Central memory CD8-positive, alpha-beta T cell (primary cell): ENCODE results near the gene PARP8.

Source experiments
- ATAC-seq: fragments of 150-1000 bp; cut with Tn5 transposase; replicated peaks from 2 replicates; pipeline ENCODE4 v1.10.0; 2022; ENCODE audit warnings: mild to moderate bottlenecking, moderate FRiP score, moderate number of reproducible peaks; ENCODE audit not compliant: poor library complexity, severe bottlenecking; ENCODE audit errors: extremely low read depth
- DNase-seq, 2 donors: peaks; one replicate each; pipeline ENCODE4 v3.0.0; 2021; ENCODE audit warnings: low spot score in 2 of 2
- H3K27ac Mint-ChIP-seq: one replicate; pipeline ENCODE4 v1.8.0; 2022; ENCODE audit warnings: low read depth, mild to moderate bottlenecking, moderate library complexity, mixed read lengths
- H3K27me3 Mint-ChIP-seq: one replicate; pipeline ENCODE4 v1.8.0; 2022; ENCODE audit warnings: mixed read lengths
- H3K36me3 Mint-ChIP-seq: one replicate; pipeline ENCODE4 v1.8.0; 2022; ENCODE audit warnings: mild to moderate bottlenecking, moderate library complexity, mixed read lengths; ENCODE audit not compliant: insufficient read depth
- H3K4me1 Mint-ChIP-seq: one replicate; pipeline ENCODE4 v1.8.0; 2022; ENCODE audit warnings: mixed read lengths
- H3K4me3 Mint-ChIP-seq: one replicate; pipeline ENCODE4 v1.8.0; 2022; ENCODE audit warnings: mild to moderate bottlenecking, moderate library complexity, mixed read lengths
- H3K9me3 Mint-ChIP-seq: one replicate; pipeline ENCODE4 v1.8.0; 2022; ENCODE audit warnings: mixed read lengths

The PARP8 gene

DNA sequence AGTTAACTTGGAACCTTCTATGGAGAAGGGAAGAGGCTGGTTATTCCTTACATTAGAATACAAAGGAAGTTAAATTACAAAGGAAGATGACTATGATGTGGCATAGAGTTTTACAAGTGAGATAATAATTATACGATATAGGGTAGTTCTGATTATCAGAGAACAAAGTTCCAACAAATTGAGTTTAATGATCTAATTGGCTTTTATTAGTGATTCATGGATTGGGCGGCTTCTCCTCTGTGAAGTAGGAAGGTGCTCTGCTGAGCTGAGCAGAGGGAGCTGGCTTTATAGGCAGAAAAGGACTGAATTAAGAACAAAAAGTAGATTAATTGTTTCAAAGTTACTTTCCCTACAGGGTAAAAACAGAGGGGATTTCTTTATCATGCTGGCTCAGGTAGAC is 49.7 kb downstream of the PARP8 start:
- H3K4me1 Mint-ChIP-seq: peaks cover 82% of the 10 kb centered on the region
- H3K27ac Mint-ChIP-seq: peak overlapping the region; percentile 14
- DNase-seq (no peak), ATAC-seq (no peak)
- H3K9me3 Mint-ChIP-seq: no peaks in the 10 kb centered on the region
- H3K36me3 Mint-ChIP-seq: peaks cover 14% of the 10 kb centered on the region
- H3K4me3 Mint-ChIP-seq: peak overlapping the region; percentile 19
- no peaks in the 10 kb centered on the region for H3K27me3 Mint-ChIP-seq

DNA sequence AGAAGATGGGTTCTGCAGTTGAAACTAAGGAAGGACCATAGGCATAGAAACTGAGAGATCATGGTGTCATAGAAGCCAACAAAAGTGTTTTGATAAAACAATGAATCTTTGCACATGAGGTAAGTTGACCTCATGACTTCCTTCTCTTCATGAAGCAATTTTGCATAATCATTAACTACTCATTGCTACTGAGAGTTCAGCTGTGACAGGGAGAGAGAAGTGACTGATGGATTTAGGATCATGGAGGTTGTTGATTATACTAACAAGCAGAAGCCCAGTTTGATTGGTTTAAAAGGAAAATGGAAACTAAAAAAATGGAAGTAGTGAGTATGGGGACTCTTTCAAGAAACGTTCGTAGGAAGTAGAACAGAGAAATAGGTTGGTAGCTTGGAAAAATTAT is 51.2 kb downstream of the PARP8 start:
- Mint-ChIP-seq H3K9me3 (no peaks in the 10 kb centered on the region), H3K36me3 (peaks cover 15% of the 10 kb centered on the region), H3K4me3 (peak overlapping the region; percentile 4), H3K27ac (peak overlapping the region; percentile 14), H3K27me3 (no peaks in the 10 kb centered on the region), H3K4me1 (peaks cover 82% of the 10 kb centered on the region)
- DNase-seq (no peak), ATAC-seq (no peak)

DNA sequence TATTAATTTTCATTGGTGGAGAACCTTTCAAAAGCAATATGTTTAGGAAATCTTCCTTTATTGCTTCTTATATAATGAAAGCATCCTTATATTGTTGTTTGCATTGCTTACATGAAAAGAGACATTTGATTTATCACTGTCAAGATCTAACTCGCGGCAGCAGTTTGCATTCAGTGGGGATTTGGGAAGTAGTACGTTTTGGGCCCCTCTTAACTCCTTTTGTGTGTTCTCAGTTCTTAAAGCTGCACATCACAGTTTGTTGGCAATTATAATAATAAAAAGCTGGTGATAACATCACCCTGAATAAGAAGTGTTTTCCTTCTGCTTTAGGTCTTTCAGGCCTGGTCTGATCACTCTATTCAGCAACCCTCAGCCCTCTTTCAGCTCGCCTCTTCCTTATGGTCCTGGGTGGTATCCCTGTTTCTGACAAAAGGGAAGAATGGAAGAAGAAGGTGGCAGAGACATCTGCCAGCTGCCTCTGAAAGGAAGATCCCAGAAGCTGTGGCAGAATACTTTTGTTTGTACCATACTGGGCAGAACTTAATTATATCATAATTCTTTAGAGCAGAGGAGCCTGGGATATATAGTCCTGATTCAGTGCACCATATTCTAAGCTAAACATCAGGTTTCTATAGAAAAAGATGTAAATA is 53.7 kb downstream of the PARP8 start:
- Mint-ChIP-seq H3K4me3 (no peak overlapping the region), H3K36me3 (peaks cover 12% of the 10 kb centered on the region), H3K9me3 (no peaks in the 10 kb centered on the region), H3K4me1 (peaks cover 68% of the 10 kb centered on the region), H3K27me3 (no peaks in the 10 kb centered on the region), H3K27ac (no peak overlapping the region)
- no peak for DNase-seq
- no peak for ATAC-seq

DNA sequence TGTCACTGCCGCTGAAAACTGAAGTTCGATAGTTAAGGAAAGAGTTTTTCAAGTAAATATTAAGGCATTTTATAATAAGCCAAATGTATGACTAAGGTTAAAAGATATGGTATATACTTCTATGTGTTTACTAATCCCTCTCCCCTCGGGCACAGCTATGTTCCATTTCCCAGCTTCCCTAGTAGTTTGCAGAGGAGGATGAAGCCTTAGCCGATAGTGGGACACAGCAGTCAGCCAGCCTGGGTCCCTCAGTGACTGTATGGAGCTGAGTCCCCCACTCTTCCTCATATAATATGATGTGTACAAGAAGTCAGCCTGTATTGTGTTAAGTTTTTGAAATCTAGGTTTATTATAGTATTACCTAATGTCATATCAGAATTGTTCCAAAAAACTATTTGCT is 55.8 kb downstream of the PARP8 start:
- Mint-ChIP-seq H3K27me3 (no peaks in the 10 kb centered on the region), H3K27ac (peak overlapping the region; percentile 47), H3K4me3 (no peak overlapping the region), H3K4me1 (peaks cover 63% of the 10 kb centered on the region), H3K9me3 (no peaks in the 10 kb centered on the region), H3K36me3 (peaks cover 16% of the 10 kb centered on the region)
- DNase-seq: no peak
- ATAC-seq: no peak

DNA sequence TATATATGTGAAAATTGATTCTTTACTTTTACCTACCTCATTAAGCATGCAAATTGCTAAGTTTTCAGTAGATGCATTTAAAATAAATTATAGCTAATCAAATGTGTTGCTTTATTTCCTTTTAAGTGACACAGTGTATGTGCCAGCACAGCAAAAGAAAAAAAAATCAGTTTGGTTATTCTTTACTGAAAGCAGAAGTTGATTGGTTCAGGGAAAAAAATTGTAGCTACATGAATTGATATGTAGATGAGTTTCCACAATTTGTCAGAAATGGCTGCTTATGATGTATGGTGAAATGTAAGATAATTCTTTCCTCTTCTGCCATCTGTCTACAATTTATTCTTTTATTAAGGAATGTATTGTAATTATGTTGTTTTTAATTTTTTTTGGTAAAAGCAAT is 57.8 kb downstream of the PARP8 start:
- no peak for DNase-seq
- Mint-ChIP-seq H3K9me3 (no peaks in the 10 kb centered on the region), H3K27ac (peak overlapping the region; percentile 81), H3K36me3 (peaks cover 18% of the 10 kb centered on the region), H3K27me3 (no peaks in the 10 kb centered on the region), H3K4me3 (no peak overlapping the region), H3K4me1 (peaks cover 59% of the 10 kb centered on the region)
- no peak for ATAC-seq

DNA sequence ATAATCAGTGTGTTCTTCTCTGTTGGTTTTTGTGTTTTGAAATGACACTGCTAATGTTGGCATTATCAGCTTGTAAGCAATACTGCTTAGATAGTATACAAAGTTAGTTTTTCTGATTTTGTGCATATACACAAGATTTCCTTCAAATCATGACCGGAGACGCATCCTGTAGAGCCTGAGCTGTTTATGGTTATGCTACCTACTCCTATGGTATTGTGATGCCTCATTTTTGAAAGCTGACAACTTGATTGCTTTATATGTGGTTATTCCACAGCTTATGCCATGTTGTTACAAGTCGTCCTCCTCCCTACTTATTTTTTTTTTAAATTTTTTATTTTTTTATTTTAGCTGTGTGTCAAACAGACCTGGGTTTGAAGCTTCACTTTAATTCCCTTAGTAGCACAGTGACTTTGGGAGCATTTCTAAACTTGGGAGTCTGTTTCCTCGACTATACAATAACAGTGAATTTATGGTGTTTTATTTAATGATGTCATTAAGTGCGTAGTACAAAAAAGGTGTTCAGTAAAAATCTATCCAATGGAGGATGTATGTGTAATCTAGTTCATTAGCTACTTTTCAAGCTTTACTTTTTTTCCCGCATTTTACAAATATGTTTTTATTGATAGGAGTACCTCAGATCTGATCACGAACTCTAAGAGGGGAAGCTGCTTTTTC is 59.5 kb downstream of the PARP8 start:
- no peak for DNase-seq
- no peak for ATAC-seq
- Mint-ChIP-seq H3K4me1 (peaks cover 61% of the 10 kb centered on the region), H3K4me3 (peak overlapping the region; percentile 43), H3K36me3 (peaks cover 18% of the 10 kb centered on the region), H3K9me3 (no peaks in the 10 kb centered on the region), H3K27ac (peak overlapping the region; percentile 9), H3K27me3 (no peaks in the 10 kb centered on the region)

DNA sequence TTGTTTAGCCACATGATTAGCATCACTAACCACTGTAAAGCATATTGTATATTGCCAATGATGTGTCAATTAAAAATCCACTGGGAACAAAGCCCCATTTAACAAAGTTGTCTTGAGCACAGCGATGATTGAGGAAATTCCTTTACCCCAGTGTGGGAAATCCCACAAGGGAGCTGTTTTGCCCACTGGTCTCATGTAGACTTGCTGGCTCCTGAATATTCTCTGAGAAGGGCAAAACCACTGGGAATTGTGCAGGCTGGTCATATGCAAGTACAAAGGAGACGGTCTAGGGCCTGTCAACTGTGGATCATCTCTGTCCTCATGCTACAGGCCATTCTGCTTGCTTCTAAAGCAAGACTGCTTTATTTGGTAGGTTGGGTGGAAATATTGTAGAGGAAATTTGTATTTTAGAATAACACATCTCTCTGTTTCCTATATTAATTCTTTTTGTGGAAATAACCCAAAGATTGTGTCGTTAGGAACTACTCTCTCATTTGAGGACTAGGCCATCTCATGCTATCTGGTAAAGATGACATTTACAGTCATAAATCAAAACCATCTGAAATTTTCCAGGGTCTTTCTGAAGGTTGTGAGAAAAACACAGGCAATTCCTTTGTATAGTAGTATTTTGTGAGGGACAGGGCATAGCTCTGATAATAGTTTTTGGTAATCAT is 60.2 kb downstream of the PARP8 start:
- ATAC-seq: no peak
- H3K4me1 Mint-ChIP-seq: peaks cover 62% of the 10 kb centered on the region

DNA sequence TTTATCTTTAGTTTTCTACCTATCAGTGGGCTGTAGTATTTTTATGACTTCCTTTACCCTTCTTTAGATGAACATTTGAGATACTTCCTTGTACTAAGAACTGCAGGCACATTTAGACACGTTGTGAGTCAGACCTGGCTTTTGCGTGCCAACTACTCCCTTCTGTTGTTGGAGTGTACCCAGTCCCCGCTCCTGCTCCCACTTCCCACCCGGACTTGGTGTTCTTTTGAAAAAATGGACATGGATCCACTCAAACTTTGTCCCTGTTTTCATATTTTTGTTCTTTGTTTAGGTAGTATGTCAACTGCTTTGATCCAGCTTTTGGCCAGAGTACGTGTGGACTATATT is 60.7 kb downstream of the PARP8 start:
- ATAC-seq (peak; percentile 66), DNase-seq (no peak)
- H3K4me1 Mint-ChIP-seq: peaks cover 60% of the 10 kb centered on the region
- no peaks in the 10 kb centered on the region for H3K27me3 Mint-ChIP-seq
- H3K4me3 Mint-ChIP-seq: peak overlapping the region; percentile 43
- peak overlapping the region; percentile 9 for H3K27ac Mint-ChIP-seq
- H3K36me3 Mint-ChIP-seq: peaks cover 15% of the 10 kb centered on the region
- no peaks in the 10 kb centered on the region for H3K9me3 Mint-ChIP-seq

More for the DNA sequence above, 60.2 kb downstream of the PARP8 start:
- H3K4me3 Mint-ChIP-seq: peak overlapping the region; percentile 43
- DNase-seq: no peak
- H3K27ac Mint-ChIP-seq: peak overlapping the region; percentile 9
- no peaks in the 10 kb centered on the region for H3K27me3 Mint-ChIP-seq
- H3K9me3 Mint-ChIP-seq: no peaks in the 10 kb centered on the region
- peaks cover 15% of the 10 kb centered on the region for H3K36me3 Mint-ChIP-seq

DNA sequence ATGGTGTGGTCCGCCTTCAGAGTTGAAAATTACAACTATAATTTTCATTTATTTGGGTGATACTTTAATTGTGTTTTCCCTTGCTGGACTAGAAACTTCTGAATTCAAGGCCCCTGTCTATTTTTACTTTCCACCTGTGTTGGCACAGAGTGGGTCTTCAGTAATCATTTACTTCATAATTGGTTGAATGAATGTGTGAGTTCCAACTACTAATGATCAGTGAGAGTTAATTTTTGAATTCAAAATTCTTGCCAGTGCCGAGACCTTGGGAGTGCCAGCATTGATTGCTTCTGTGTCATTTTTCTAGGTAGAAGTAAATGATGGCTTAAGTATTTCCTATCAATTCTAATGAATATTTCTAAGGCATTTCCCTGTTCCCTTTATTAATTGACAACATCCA is 61.4 kb downstream of the PARP8 start:
- no peak overlapping the region for H3K27ac Mint-ChIP-seq
- DNase-seq (no peak), ATAC-seq (no peak)
- peaks cover 16% of the 10 kb centered on the region for H3K36me3 Mint-ChIP-seq
- H3K27me3 Mint-ChIP-seq: no peaks in the 10 kb centered on the region
- H3K9me3 Mint-ChIP-seq: no peaks in the 10 kb centered on the region
- H3K4me3 Mint-ChIP-seq: no peak overlapping the region
- peaks cover 54% of the 10 kb centered on the region for H3K4me1 Mint-ChIP-seq

DNA sequence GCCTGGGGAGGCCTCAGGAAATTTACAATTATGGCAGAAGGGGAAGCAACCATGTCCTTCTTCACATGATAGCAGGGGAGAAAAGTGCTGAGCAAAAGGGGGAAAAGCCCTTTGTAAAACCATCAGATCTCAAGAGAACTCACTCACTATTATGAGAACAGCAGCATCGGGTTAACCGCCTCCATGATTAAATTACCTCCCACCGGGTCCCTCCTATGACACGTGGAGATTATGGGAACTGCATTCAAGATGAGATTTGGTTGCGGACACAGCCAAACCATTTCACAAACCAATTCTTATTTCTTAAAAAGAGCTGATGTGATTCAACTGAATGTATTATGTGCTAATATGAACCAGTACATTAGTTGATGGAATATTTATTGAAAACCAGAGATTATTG is 63.9 kb downstream of the PARP8 start:
- peak overlapping the region; percentile 8 for H3K4me3 Mint-ChIP-seq
- peaks cover 62% of the 10 kb centered on the region for H3K4me1 Mint-ChIP-seq
- H3K36me3 Mint-ChIP-seq: peaks cover 15% of the 10 kb centered on the region
- ATAC-seq: no peak
- no peak for DNase-seq
- peak overlapping the region; percentile 24 for H3K27ac Mint-ChIP-seq
- no peaks in the 10 kb centered on the region for H3K27me3 Mint-ChIP-seq
- H3K9me3 Mint-ChIP-seq: no peaks in the 10 kb centered on the region

DNA sequence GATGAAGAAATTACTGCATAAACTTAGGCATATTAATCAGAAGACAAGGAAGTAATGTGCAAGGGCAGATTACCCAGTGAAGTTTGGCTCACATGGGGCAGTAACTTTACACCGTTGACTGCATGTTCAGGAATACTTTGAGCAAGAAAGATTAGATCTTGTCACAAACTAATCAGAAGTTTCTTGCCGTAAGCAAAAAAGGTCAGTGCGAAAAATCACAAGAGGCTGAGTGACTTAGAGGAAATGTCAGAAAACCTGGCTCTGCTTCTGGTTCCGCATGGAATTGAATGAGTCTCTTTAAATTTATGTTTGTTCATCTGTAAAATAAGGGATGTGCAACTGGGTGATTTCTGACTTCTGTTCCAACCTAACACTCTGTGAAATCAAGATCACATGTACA is 64.4 kb downstream of the PARP8 start:
- Mint-ChIP-seq H3K27ac (peak overlapping the region; percentile 69), H3K4me1 (peaks cover 67% of the 10 kb centered on the region), H3K4me3 (no peak overlapping the region), H3K36me3 (peaks cover 15% of the 10 kb centered on the region), H3K27me3 (no peaks in the 10 kb centered on the region), H3K9me3 (no peaks in the 10 kb centered on the region)
- no peak for ATAC-seq
- no peak for DNase-seq

DNA sequence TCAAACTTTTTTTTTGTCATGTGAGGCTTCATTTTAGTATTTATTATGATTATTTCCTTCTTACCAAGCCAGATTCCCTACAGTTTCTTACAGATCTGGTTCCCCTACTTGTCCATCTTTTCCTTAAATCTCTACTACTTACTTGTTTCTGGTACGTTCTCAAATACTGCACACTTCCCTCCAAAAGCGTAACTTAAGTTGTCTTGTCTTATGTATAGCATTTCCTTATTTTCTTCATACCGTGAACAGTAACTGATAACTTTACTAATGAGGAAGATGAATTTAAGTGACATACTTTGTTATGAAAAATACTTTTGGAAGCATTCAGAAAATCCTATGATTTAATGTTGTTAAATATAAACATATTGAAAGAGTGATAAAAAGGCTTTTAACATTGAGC is 67.3 kb downstream of the PARP8 start:
- H3K9me3 Mint-ChIP-seq: no peaks in the 10 kb centered on the region
- no peak overlapping the region for H3K4me3 Mint-ChIP-seq
- H3K27ac Mint-ChIP-seq: peak overlapping the region; percentile 79
- peaks cover 55% of the 10 kb centered on the region for H3K4me1 Mint-ChIP-seq
- no peaks in the 10 kb centered on the region for H3K27me3 Mint-ChIP-seq
- DNase-seq (no peak), ATAC-seq (no peak)
- peaks cover 9% of the 10 kb centered on the region for H3K36me3 Mint-ChIP-seq

DNA sequence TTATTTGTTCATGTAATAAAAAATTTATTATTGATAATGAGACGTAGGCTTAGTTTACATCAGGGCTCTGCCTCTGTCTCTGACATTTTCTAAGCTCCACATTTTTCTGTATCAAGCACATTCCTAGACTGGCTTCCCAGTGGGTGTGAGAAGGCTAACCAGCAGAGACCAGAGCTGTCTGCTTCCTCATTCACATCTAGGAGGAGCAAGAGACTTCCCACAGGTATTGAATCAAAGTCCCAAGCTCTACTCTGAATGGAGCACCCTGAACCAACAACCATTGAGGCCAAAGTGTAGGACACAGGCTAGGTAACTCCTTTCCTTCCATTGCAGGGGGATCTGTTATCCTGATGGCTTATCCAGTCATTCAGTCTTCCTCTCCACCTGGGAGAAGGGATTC is 72.4 kb downstream of the PARP8 start:
- Mint-ChIP-seq H3K4me1 (peaks cover 53% of the 10 kb centered on the region), H3K27ac (no peak overlapping the region), H3K27me3 (no peaks in the 10 kb centered on the region), H3K36me3 (peaks cover 12% of the 10 kb centered on the region), H3K4me3 (no peak overlapping the region), H3K9me3 (no peaks in the 10 kb centered on the region)
- DNase-seq: no peak
- no peak for ATAC-seq
